K562 (cell line): ENCODE measurements around the gene NDUFAF8. TPM values are rescaled to one million over a fixed set of nuclear protein-coding genes. Genes with fewer than 3 reads are reported as not detected.

Source experiments
- ATAC-seq: fragments of 200-7000 bp; cut with Tn5 transposase; 3 replicates; pipeline ENCODE4 v1.9.1; 2020; ENCODE audit warnings: moderate library complexity
- BruUV-seq: library from RNA; stranded (reverse); fragments of 400-500 nt; replicated peaks from 2 replicates; lab custom pipeline; 2021; lab: Mats Ljungman, UMichigan
- CTCF ChIA-PET: fragments of 300-600 bp; formaldehyde crosslinking; extraction: SDS; loops from one replicate; lab custom pipeline; 2021; ENCODE audit warnings: low intra/inter-chr PET ratio; lab: Yijun Ruan, JAX
- POLR2A ChIA-PET: fragments of 300-600, 350-650 bp; sonication (Branson Sonifier 250); formaldehyde crosslinking; extraction: SDS; loops from one replicate; lab custom pipeline; 2021; ENCODE audit warnings: antibody characterized with exemption, inconsistent platforms; lab: Yijun Ruan, JAX
- DNase-seq, 4 experiments: peaks; one replicate each; pipeline versions ENCODE4 v3.0.0 to v3.0.0-alpha.2; 2011 to 2018; ENCODE audit warnings: low spot score in 3 of 4, mixed read lengths in 3 of 4; ENCODE audit errors: extremely low read depth in 1 of 4
- FAIRE-seq: peaks from 2 replicates; lab custom pipeline; 2011; peaks lifted over from hg19 to GRCh38; lab: Jason Lieb, UNC
- H2AFZ ChIP-seq: 2 replicates; pipeline ENCODE4 v1.6.0; 2011; ENCODE audit warnings: low read depth, low read length, control low read depth, inconsistent platforms
- H3K27ac ChIP-seq: fragments of 200-600 bp; 3 replicates; pipeline ENCODE4 v1.8.0; 2011; ENCODE audit warnings: low read depth, mild to moderate bottlenecking, control low read depth, inconsistent platforms, low read length, moderate library complexity, mixed read lengths; ENCODE audit errors: extremely low read depth
- H3K27me3 ChIP-seq, 2 experiments: fragments of 300-600 bp in 1 of 2; 2 replicates in 1 of 2; 3 replicates in 1 of 2; pipeline versions ENCODE4 v1.6.0 to v1.8.0; 2011; ENCODE audit warnings: inconsistent platforms in 2 of 2, low read length in 2 of 2, mild to moderate bottlenecking in 1 of 2, mixed read lengths in 1 of 2, moderate library complexity in 1 of 2; ENCODE audit not compliant: control insufficient read depth in 2 of 2, insufficient read depth in 2 of 2
- H3K36me3 ChIP-seq: fragments of 300-600 bp; 3 replicates; pipeline ENCODE4 v1.8.0; 2011; ENCODE audit warnings: mild to moderate bottlenecking, low read length, inconsistent platforms; ENCODE audit not compliant: control insufficient read depth, insufficient read depth
- H3K4me1 ChIP-seq, 2 experiments: fragments of 200-600 bp in 1 of 2; replicated peaks in 1 of 2; 2 replicates in 1 of 2; 3 replicates in 1 of 2; pipeline versions ENCODE4 v1.5.1 to v1.8.0; 2011; ENCODE audit warnings: inconsistent platforms in 2 of 2, low read length in 2 of 2, mild to moderate bottlenecking in 1 of 2, mixed read lengths in 1 of 2, moderate library complexity in 1 of 2; ENCODE audit not compliant: control insufficient read depth in 2 of 2, insufficient read depth in 2 of 2
- H3K4me2 ChIP-seq: 2 replicates; pipeline ENCODE4 v1.6.1; 2011; ENCODE audit warnings: low read length, control low read depth, inconsistent platforms, mixed read lengths; ENCODE audit not compliant: insufficient read depth
- H3K4me3 ChIP-seq: fragments of 200-600 bp; sonication (generic), shearing (Covaris generic); 2 replicates; pipeline ENCODE4 v1.5.1; 2016; ENCODE audit warnings: control low read depth, inconsistent platforms
- H3K79me2 ChIP-seq: fragments of 200-600 bp; 3 replicates; pipeline ENCODE4 v1.8.0; 2011; ENCODE audit warnings: low read length, inconsistent platforms; ENCODE audit not compliant: control insufficient read depth, insufficient read depth
- H3K9ac ChIP-seq, 2 experiments: 2 replicates each; pipeline versions ENCODE4 v1.6.0 to v1.6.1; 2011; ENCODE audit warnings: low read depth in 2 of 2, low read length in 2 of 2, control low read depth in 1 of 2, inconsistent platforms in 1 of 2, mild to moderate bottlenecking in 1 of 2, mixed read lengths in 1 of 2; ENCODE audit not compliant: insufficient read depth in 1 of 2
- H3K9me1 ChIP-seq: one replicate; pipeline ENCODE4 v1.6.0; 2011; ENCODE audit warnings: inconsistent platforms, mild to moderate bottlenecking, low read length, moderate library complexity; ENCODE audit not compliant: control insufficient read depth, insufficient read depth
- H3K9me3 ChIP-seq: replicated peaks from 2 replicates; pipeline ENCODE4 v1.5.1; 2011; ENCODE audit warnings: low read depth, low read length, inconsistent platforms; ENCODE audit not compliant: control insufficient read depth, insufficient read depth
- H4K20me1 ChIP-seq: replicated peaks from 2 replicates; pipeline ENCODE4 v1.6.1; 2011; ENCODE audit warnings: low read length, inconsistent platforms, mixed read lengths; ENCODE audit not compliant: control insufficient read depth, insufficient read depth
- LCOR ChIP-seq: sonication (generic); formaldehyde crosslinking; IDR thresholded peaks from 2 replicates; pipeline ENCODE4 v1.8.0; 2022; ENCODE audit warnings: mild to moderate bottlenecking, missing genetic modification reagents
- NR2C2 ChIP-seq, 2 experiments: fragments of 200-800 bp in 1 of 2; sonication (Bioruptor generic) in 1 of 2; sonication (generic) in 1 of 2; formaldehyde crosslinking in 1 of 2; IDR thresholded peaks; 2 replicates each; pipeline versions ENCODE4 v1.6.1 to v1.8.0; 2016 to 2022; ENCODE audit warnings: mild to moderate bottlenecking in 1 of 2, missing compliant biosample characterization in 1 of 2, missing genetic modification characterization in 1 of 2, missing genetic modification reagents in 1 of 2
- POLR2G ChIP-seq: fragments of 200-400 bp; formaldehyde crosslinking; IDR thresholded peaks from 2 replicates; pipeline ENCODE4 v1.6.1; 2017; ENCODE audit warnings: low read depth, mild to moderate bottlenecking, antibody characterized with exemption, low read length, moderate library complexity
- YY1 ChIP-seq, 3 experiments: IDR thresholded peaks; 2 replicates each; pipeline ENCODE4 v1.6.1; 2011; ENCODE audit warnings: low read length in 2 of 3, mild to moderate bottlenecking in 2 of 3, moderate library complexity in 2 of 3, borderline replicate concordance in 1 of 3, control low read depth in 1 of 3, low read depth in 1 of 3; ENCODE audit not compliant: insufficient read depth in 3 of 3, insufficient replicate concordance in 2 of 3, control insufficient read depth in 1 of 3, insufficient read length in 1 of 3; ENCODE audit errors: extremely low read depth in 1 of 3
- ZKSCAN1 ChIP-seq: fragments of 150-350 bp; IDR thresholded peaks from 2 replicates; pipeline ENCODE4 v1.6.1; 2016; ENCODE audit warnings: low read depth, low read length
- WGBS: fragments of 100-300 bp; shearing (Covaris generic); methylation state at CpG from one replicate; pipeline ENCODE4 v1.1.6; 2016; ENCODE audit warnings: low coverage, mixed read lengths; ENCODE audit not compliant: insufficient coverage; ENCODE audit errors: missing lambda C conversion rate; 5-methylcytosine and 5-hydroxymethylcytosine counted together
- in situ Hi-C: fragments of 300-500 bp; cut with MboI; formaldehyde crosslinking; loops from 4 replicates; pipeline ENCODE4 v1.15.0; 2018; ENCODE audit warnings: inconsistent platforms, mixed read lengths
- intact Hi-C: fragments of 100-400 bp; cut with micrococcal nuclease; formaldehyde crosslinking; loops from 2 replicates; pipeline ENCODE4 v1.14.2; 2022
- polyA plus RNA-seq, 8 experiments: library from polyadenylated mRNA; depleted of rRNA in 4 of 8; stranded (reverse) in 5 of 8; unstranded in 3 of 8; fragments of >200 nt; fragmentation: Nextera tagmentation in 2 of 8; fragmentation: Illumina TruSeq in 1 of 8; extraction: Ambion mirVana in 2 of 8; extraction: Trizol in 1 of 8; gene quantifications; 2 replicates each; pipeline versions ENCODE4 v1.2.1 to v1.2.3, GENCODE V29; 2011 to 2014; ENCODE audit warnings: inconsistent platforms in 1 of 8, missing spikeins in 1 of 8
- total RNA-seq, 7 experiments: library from RNA; depleted of rRNA in 6 of 7; stranded (reverse); fragments of >200 nt in 6 of 7; fragmentation: Illumina TruSeq in 2 of 7; extraction: Trizol in 2 of 7; gene quantifications; 2 replicates each; pipeline versions ENCODE4 v1.2.1 to v1.2.3, GENCODE V29; 2011 to 2021; ENCODE audit warnings: low replicate concordance in 1 of 7

NDUFAF8 gene
- total and polyA plus RNA-seq, 9 of the 15 experiments (the other 6 are each of a cell fraction or from before 2014, with no cell fraction given), result 13.5 to 144 (median 90.0) TPM

DNA sequence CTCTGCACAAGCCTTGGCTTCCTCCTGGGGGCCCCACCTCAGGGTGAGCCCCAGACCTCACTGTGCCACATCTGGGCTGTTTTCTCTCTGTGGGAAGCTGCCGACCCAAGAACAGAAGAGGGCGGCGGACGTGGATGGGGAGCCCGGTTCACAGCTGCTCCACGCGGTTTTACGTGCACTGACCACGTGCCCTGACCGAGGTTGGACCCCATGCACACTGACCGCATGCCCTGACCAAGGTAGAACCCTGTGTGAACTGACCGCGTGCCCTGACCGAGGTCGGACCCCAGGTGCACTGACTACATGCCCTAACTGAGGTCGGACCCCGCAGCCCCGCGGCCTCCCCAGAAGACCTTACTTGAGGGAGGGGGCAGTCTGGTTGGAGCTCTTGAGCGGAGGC, 36.0 kb upstream of the NDUFAF8 start:
- FAIRE-seq (no peak), ATAC-seq (no peak), DNase-seq (no peak)
- TF ChIP-seq LCOR (CRISPR knock-in tag) (no peak), YY1 (IDR thresholded peaks at IDR 0.05; ENCODE audit: borderline replicate concordance in 1 of 3, control insufficient read depth in 1 of 3, extremely low read depth in 1 of 3, insufficient read depth in 3 of 3, insufficient read length in 1 of 3, insufficient replicate concordance in 2 of 3, low read depth in 1 of 3, low read length in 2 of 3) (no peak)
- 88% methylated on average over 11 of the region's 20 CpGs for WGBS
- Histone ChIP-seq H3K9me1 (peaks cover 3% of the 10 kb centered on the region), H3K36me3 (peaks cover 5% of the 10 kb centered on the region; the same call in 2 of the 3 replicates), H3K4me1 (peaks cover 3 to 24% of the 10 kb centered on the region in 2 experiments; a peak in 3 of 5 replicates), H3K27ac (no peak overlapping the region), H2AFZ (no peak overlapping the region), H3K9ac (no peak overlapping the region), H3K4me2 (no peak overlapping the region), H3K79me2 (no peaks in the 10 kb centered on the region), H3K4me3 (no peak overlapping the region), H3K9me3 (no peaks in the 10 kb centered on the region), H4K20me1 (no peaks in the 10 kb centered on the region), H3K27me3 (no peaks in the 10 kb centered on the region)
- in situ Hi-C loops (no loop called here), intact Hi-C loops (no loop called here)
- POLR2A ChIA-PET, result interaction anchor here (0.5 to 0.6 kb wide), 2 partner anchors 81 to 186 kb away, joined by 3 read pairs; no protein-coding TSS in a partner anchor
- CTCF ChIA-PET, result no interaction called here
- BruUV-seq, result no TSS peak

DNA sequence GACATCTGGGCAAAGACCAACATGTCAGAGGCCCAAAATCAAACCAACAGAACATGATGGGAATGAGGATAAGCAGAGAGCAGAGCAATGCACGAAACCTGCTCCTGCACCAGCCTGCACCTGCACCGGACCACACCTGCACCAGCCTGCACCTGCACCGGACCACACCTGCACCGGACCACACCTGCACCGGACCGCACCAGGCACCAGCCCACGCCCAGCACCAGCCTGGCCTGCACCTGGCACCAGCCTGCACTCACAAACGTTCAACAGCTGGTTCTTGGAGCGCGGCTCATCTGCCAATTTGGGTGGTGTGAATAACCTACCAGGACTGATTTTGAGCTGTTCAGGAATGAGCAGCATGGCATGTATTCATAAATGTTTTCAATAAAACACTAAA, 34.5 kb upstream of the NDUFAF8 start:
- no peaks in the 10 kb centered on the region for H3K79me2 ChIP-seq
- peaks cover 3% of the 10 kb centered on the region for H3K9me1 ChIP-seq
- TF ChIP-seq NR2C2 (CRISPR knock-in tag; IDR thresholded peaks at IDR 0.05) (no peak), NR2C2 (tag; IDR thresholded peaks at IDR 0.05) (no peak), ZKSCAN1 (no peak), POLR2G (0 out of 2 replicates have a peak, but pooled peaks have one; percentile 4)
- no peak overlapping the region for H3K4me2 ChIP-seq
- no peak overlapping the region for H3K4me3 ChIP-seq
- peaks cover 3 to 26% of the 10 kb centered on the region in 2 experiments; a peak in 3 of 5 replicates for H3K4me1 ChIP-seq
- no peaks in the 10 kb centered on the region for H4K20me1 ChIP-seq
- H3K36me3 ChIP-seq, result peaks cover 5% of the 10 kb centered on the region; the same call in 2 of the 3 replicates
- 79% methylated on average over 9 of the region's 10 CpGs for WGBS
- ATAC-seq, result no peak
- POLR2A ChIA-PET, result interaction anchor here (1.4 kb wide), 1 partner anchor 20 kb away, joined by 3 read pairs; no protein-coding TSS in a partner anchor
- no TSS peak for BruUV-seq
- DNase-seq, result no peak
- no peak for FAIRE-seq
- in situ Hi-C loops, result no loop called here
- H3K27me3 ChIP-seq, result no peaks in the 10 kb centered on the region
- H3K9me3 ChIP-seq, result no peaks in the 10 kb centered on the region
- H2AFZ ChIP-seq, result no peak overlapping the region
- intact Hi-C loops, result no loop called here
- CTCF ChIA-PET, result no interaction called here
- no peak overlapping the region for H3K9ac ChIP-seq
- no peak overlapping the region for H3K27ac ChIP-seq
